HG03565 (cell line): Measurements from ENCODE around the gene RHOU.
A peak's percentile ranks its signal among the peaks of the same experiment; 100 is the strongest.
"Not testable (repeated sequence)": the region's sequence is repeated elsewhere in the genome, so short reads cannot be mapped to it uniquely, and the experiment has no call there.

Source experiments
- ATAC-seq: cut with Tn5 transposase; IDR thresholded peaks from one replicate; pipeline ENCODE4 v1.9.1; 2021; ENCODE audit warnings: mild to moderate bottlenecking, moderate library complexity; ENCODE audit not compliant: unreplicated experiment

RHOU gene

DNA sequence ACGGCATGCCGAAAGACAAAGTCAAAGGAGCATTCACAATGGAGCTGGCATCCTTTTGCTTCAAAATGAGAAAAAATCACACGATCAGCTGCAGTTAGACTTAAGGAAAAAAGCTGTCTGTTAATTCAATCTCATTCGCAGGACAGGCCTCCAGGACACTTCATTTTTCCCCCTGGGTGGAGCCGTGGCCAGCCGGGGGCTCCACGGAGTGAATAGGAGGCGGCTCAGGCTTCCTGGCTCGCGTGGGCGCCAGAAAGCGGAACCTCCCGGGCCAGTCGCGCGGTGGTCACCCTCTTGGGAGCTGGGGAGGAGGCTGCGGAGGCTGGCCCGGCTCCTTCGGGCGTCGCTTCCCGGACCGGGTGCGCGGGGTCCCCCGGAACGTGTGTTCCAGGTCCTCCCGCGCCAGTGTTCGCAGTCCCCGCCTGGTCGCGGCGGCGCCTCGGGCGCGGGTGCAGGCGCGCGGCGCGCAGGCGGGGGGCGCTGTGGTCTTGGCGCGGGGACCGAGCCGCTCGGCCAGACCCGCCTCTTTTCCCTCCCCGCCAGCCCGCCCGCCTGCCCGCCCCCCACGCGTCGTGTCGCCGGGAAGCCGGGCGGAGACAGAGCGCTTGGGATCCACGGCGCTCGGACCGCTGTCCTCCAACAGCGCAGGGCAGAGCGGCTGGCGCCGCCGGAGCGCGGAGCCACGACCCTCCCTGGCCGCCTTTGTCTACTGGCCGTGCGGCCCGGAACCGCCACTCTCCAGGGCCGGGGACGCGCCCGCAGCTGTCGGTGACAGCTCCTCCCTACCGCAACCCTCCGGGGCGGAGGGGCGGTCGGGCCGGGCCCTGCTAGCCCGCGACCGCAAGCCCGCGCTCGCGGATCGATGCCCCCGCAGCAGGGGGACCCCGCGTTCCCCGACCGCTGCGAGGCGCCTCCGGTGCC lies at the start of gene RHOU:
TSS of gene RHOU (plus strand) at position 599 of the 921 bp plus-strand sequence. CDS start at position 863, 264 bp downstream.
- ATAC-seq, result peak; percentile 32

DNA sequence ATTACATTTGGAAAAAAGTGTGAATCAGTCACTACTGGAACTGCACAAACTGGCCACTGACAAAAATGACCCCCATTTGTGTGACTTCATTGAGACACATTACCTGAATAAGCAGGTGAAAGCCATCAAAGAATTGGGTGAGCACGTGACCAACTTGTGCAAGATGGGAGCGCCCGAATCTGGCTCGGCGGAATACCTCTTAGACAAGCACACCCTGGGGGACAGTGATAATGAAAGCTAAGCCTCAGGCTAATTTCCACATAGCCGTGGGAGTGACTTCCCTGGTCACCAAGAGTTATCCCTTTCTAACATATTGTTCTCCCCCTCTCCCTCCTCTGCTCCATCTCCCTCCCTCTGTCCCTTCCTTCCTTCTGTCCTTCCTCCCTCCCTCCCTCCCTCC lies 47.7 kb upstream of the RHOU start:
- ATAC-seq, result no peak

DNA sequence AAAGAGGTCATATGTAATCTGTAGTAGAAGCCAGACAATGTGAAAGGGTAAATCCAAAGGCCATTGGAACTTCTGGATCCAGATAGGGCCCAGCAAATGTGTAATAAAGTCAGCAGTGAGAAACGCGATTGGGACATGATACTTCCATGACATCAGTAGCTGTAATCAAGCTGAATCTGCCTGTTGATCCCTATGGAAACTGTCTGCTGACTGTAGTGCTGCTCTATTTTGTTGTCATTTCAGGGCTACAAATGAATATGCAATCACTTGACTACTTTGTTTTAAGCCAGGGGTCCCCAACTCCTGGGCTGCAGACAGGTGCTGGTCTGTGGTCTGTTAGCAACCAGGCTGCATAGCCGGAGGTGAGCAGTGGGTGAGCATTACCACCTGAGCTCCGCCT lies 46.0 kb upstream of the RHOU start:
- ATAC-seq, result no peak

DNA sequence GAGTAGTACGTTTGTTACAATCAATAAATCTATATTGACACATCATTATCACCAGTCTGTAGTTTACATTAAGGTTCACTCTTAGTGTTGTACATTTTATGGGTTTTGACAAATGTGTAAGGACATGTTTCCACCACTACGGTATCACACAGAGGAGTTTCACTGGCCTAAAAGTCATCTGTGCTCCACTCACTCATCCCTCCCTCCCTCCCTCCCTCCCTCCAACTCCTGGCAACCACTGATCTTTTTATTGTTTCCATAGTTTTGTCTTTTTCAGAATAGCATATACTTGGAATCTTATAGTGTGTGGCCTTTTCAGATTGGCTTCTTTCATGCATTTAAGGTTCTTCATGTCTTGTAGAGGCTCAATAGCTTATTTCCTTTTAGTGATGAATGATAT lies 44.1 kb upstream of the RHOU start:
- ATAC-seq, result no peak

DNA sequence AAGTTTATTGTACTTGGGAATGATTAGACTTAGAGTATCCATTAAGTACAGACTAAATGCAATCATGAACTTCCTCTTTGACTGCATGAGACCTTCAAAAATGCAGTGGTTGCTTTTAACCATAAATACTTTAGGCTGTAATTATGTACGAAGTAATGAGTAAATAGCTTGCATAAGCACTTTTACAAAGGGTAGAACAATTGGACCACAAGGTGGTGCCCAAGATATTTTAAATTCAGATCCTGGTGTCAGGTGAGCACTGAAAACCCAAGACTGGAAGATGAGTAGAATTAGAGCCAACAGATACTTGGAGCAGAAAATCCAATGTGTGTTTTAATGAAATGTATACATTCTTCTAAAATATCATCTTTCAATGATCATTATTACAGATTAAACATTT lies 43.4 kb upstream of the RHOU start:
- ATAC-seq, result no peak

DNA sequence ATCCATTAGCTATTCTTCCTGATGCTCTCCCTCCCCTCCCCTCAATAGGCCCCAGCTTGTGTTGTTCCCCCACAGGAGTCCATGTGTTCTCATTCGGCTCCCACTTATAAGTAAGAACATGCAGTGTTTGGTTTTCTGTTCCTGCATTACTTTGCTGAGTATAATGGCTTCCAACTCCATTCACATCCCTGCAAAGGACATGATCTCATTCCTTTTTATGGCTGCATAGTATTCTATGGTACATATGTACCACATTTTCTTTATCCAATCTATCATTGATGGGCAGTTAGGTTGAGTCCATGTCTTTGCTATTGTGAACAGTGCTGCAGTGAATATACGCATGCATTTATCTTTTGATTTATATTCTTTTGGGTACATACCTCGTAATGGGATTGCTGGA lies 40.8 kb upstream of the RHOU start:
- ATAC-seq, result not testable (repeated sequence)

DNA sequence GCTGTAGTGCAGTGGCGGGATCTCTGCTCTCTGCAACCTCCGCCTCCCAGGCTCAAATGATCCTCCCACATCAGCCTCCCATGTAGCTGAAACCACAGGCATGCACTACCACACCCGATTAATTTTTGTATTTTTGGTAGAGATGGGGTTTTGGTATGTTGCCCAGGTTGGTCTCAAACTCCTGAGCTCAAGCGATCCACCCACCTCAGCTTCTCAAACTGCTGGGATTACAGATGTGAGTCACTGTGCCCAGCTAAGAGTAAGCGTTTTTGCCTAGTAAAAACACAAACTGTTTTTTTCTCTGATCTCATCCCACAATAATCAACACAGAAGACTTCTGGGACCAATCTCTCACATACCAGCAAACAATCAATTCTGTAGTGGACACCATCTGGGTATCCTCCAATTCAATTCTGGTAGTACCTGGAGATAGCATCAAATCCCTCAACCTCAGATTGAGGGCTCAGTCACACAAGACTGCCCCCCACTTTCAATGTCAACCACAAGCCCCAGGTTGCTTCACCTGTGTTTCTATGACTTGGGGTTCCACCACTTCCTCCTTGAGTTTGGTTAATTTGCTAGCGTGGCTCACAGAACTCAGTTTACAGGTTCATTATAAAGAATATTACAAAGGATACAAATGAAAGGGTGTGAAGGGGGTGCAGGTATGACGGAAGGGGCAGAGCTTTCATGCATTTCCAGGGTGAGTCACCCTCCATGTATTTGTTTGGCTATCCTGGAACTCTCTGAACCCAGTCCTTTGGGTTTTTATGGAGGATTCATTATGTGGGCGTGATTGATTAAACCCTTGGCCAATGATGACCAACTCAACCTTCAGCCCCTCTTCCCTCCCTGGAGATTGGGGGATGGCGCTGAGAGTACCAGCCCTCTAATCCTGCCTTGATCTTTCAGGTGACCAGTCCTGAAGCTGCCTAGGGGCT lies 40.0 kb upstream of the RHOU start:
- no peak for ATAC-seq

DNA sequence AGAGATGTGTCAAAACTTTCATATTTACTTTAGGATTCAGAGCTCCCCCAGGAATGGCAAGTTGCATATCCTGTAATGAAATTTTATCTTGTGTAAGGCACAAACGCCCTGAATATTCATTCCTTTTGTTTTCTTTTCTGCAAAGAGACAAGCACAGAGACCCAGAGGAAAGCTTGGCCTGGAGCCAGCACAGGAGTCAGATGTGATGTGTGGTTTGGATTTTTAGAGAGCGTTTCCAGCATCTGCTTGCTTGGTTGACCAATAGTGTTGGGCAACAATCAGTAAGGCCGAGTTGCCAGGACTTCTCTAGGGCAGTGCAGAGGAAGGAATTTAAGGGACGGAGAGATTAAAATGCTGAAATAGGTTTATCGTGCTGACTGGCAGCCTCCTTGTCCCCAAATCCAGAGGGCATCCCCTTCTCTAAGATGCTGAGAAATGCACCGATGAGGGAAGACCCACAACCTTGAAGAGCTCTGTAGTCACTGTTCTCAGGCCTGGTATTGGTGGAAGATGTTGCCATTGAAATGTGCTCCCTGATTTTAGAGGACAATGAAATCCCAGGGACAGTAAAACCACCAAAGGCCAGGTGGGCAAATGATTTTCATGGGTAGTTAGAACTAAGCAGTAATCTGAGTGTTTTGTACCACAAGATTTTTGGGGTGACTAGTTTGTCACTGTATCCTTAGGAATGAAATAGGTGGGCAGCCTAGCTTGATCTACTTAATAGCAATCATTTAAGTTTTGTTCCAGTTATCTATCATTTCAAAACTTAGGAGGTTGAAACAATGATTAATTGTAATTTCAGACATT lies 37.9 kb upstream of the RHOU start:
- no peak for ATAC-seq

DNA sequence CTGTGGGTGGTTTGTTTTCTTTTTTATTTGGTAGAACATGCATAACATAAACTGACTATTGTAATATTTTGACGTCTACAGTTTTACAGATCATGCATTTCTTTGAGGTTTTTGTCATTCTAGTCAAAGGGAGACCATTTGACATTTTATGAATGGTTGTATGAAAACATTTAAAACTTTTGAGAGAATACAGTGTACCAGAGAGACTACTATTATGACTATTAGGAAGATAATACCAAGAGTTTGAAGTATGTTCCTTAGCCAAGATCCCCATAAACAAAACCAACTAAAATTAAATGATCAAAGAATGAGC lies 37.3 kb upstream of the RHOU start:
- no peak for ATAC-seq

DNA sequence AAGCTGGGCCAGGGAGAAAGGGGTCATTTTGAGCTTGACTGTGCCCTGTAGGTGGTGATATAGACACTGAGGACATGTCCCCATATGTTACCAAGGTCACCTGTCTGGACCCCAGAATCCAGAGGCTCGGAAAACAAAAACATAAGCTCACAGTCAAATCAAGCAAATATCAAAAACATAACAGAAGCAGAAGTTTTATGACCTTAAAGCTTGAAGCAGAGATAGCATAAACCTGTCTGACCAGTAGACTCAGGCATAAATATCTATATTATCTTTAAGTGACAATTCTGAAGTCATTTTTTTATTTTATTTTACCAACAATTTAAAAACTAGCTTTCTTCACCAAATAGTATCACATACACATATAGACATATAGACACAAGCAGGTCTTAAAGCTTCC lies 32.8 kb upstream of the RHOU start:
- ATAC-seq, result no peak

DNA sequence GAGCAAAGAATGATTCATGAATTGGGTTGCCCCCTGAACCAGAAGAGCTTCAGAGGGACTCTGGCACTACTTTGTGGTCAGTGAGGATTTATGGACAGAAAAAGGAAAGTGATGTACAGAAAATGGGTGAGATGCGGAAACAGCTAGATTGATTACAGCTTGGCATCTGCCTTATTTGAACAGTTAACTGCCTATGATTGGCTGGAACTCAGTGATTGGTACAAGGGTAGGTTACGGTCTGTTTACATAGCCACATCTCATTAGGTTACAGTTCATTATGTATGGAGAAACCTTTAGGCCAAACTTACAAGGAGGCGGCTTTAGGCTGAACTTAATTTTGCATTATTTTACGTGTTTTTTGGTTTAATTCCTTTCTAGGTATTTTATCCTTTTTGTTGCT lies 29.0 kb upstream of the RHOU start:
- no peak for ATAC-seq

DNA sequence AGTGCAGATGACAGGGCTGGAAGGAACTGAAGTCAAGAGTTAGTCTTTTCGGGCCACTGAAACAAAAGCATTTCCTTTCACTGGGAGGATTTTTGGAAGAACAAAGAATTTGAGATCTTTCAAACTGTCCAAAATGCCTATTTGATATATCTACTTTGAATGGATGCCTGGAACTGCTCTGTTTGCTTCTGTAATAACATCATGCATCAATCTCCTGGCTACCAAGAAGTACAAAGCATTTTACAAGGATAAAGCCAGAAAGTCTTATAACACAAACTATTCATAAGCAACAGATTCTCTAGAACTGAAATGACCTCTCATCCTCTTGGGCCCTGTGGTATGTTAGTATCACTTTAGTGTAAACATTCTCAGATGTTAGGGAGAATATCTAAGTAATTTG lies 18.2 kb upstream of the RHOU start:
- no peak for ATAC-seq

DNA sequence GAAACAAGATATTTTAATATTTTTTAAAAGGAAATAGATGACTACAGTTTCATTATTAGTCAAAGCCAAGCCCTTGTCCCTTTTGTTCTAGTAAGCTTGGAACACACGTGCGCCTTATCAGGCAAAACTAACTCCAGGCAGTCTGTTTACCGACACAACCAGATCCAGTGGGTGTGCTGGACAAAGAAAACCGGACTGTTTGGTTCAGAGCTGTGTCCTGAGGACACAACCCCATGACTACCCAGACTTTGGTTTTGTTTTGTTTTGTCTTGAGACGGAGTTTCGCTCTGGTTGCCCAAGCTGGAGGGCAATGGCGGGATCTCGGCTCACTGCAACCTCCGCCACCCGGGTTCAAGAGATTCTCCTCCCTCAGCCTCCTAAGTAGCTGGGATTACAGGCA lies 13.9 kb upstream of the RHOU start:
- no peak for ATAC-seq

DNA sequence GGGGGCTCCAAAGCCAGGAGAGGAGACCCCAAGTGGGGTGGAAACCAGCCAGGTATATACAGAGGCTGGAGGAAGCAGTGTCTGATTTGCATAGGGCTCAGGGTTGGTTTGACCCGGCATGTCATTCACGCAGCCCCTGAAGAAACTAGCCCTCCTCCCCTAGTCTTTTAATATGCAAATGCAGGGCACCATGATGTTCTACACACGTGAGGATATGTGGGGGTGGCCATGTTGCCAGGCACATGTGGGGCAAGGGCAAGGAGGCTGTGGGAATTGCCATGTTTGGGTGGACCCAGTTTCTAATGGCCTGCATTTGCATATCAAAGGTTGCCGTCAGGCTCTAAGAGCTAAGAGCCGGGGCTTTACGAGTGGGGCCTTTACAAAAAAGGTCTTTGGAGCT lies 12.0 kb upstream of the RHOU start:
- ATAC-seq, result no peak

DNA sequence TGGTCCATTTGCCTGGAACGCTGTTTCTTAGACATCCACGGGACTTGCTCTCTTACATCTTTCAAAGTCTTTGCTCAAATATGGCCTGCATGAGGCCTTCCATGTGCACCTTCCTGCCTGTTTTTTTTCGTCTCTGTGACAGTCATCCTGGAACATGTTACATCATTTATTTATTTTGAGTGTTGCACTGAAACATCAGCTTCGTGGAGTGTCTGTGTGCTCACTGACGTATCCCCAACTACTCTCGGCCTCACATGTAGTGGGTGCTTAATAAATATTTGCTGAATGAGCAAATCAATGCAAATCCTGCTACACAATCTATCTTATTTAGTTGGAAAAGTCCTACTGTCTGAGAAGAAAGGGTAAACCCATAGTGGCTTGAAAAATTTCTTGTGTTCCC lies 11.4 kb upstream of the RHOU start:
- no peak for ATAC-seq

DNA sequence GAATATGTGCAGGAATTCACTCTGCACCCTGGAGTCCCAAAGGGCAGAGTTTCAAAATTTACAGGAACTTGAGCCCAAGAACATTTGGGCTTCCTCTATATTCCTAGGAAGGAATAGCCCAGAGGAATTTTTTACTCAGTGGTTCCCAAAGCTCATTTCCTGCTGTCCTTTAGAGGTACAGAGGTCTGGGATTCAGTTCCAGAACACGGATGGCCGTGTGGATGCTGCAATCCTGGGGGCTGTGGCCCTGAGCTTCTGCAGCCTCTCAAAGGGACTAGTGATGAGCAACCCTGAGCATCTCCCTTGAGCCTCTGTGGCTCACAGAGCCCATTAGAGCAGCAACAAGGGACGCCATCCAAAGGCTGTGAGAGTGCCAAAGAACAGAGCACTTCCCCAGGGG lies 10.1 kb upstream of the RHOU start:
- no peak for ATAC-seq

DNA sequence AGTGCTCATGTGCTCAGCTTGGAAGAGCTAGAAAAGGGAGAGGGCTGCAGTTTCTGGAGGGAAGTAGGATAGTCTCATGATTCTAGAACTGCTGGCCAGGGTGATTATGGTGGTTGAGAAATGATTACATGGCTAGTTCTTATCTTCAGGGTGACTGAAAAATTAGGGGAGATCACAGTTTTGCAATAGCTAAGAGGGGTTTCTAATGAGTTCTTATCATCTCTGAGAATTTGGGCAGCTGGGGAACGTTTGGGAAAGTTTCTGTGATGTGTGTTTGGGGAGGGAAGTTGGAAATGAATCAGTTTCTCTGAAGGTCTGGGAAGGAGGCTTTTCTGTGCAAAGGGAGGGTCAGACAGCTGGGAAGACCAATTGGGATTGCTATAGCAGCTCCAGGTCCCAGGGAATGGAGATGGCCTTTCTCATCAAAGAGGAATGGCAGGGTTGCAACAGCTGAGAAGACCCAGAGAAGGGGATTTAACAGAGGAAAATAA lies 7.6 kb upstream of the RHOU start:
- no peak for ATAC-seq

DNA sequence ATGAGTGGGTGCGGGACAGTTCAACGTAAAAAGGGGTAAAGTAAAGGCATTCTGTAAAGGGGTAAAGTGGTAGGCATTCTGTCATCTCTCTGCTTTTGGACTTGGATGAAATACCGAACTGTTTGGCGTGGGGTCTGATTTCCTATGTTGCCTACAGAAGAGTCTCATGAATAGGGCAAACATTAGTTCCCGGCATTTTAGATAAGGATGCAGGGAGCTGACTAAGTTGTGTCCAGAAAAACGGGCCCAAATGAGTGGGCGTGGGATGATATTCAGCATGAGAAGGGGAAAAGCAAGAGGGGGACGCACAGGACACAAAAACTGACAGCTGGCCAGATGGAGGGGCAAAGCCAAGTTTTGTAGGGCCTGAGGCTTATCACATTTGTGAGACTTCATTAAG lies 2.9 kb upstream of the RHOU start:
- ATAC-seq, result no peak

DNA sequence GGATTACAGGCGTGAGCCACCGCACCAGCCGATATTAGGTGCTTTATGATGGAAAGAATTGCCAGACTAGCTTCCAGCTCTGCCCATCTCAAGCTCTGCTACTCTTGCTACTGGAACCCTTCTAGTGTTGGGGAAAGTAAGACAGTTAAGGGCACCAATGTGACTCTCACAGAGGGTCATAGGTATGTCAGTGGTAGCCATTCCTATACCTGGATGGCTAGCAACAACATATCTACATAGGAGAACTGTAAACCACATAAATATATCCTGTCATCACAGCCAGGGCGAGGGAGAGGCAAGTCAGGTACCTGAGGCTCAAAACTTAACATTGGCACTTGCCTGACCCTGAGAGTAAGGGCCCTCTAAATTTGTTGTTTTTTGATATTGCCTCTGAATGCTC lies 1.7 kb upstream of the RHOU start:
- no peak for ATAC-seq

DNA sequence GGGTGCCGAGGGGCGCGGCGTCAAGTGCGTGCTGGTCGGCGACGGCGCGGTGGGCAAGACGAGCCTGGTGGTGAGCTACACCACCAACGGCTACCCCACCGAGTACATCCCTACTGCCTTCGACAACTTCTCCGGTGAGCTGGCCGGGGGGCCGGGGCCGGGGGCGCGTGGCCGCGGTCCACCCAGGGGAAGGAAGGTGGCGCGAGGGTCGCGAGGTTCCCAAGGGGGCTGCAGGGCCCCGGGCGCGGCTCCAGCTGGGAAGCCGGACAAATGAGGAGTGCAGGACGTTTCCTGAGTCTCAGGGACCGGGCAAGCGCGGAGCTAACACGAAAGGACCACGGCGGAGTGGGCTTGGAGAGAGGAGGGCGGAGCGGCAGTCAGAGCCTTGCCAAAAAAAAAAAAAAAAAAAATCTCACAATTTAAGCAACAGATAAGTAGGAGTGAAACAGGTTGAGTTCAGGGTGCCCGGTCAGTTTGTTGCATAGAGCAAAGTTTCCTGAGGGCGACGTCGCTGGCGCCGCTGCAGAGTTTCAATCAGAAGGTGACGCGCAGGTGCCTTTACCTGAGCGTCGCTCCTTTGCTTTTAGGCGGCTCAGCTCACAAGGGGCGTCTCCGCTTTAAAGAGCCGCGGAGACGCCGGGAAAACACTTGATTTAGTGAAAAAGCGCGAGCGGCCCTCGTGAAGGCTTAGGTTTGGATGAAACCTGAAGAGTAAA lies 750 bp downstream of the RHOU start:
- ATAC-seq, result no peak
